ENCODE measurements around the gene GALNT2.

GALNT2 gene

GRCh38 chr1:230254265-230254664, 187.2 kb downstream of the GALNT2 start:
- no peak for ATAC-seq

GRCh38 chr1:230255116-230255515, 188.1 kb downstream of the GALNT2 start:
- ATAC-seq: no peak
- no peak for TF ChIP-seq GLIS3 (CRISPR knock-in tag; IDR thresholded peaks at IDR 0.05)
- TF ChIP-seq TCF4 (CRISPR knock-in tag; IDR thresholded peaks at IDR 0.05; ENCODE audit: borderline replicate concordance): no peak
- TF ChIP-seq CSRNP3 (CRISPR knock-in tag; IDR thresholded peaks at IDR 0.05): no peak
- TF ChIP-seq ZFP30 (CRISPR knock-in tag; IDR thresholded peaks at IDR 0.05): no peak
- no peak for TF ChIP-seq TOX (CRISPR knock-in tag; IDR thresholded peaks at IDR 0.05; ENCODE audit: borderline replicate concordance)
- no peak for TF ChIP-seq ZC3H10 (CRISPR knock-in tag; IDR thresholded peaks at IDR 0.05)
- no peak for TF ChIP-seq TSHZ2 (CRISPR knock-in tag; IDR thresholded peaks at IDR 0.05)
- TF ChIP-seq SNAI2 (CRISPR knock-in tag; IDR thresholded peaks at IDR 0.05): no peak
- no peak for TF ChIP-seq CREB5 (CRISPR knock-in tag; IDR thresholded peaks at IDR 0.05; ENCODE audit: low read depth)
- no peak for TF ChIP-seq POU6F1 (CRISPR knock-in tag; IDR thresholded peaks at IDR 0.05; ENCODE audit: borderline replicate concordance, low read depth)

More at GRCh38 chr1:230254265-230254664, 187.2 kb downstream of the GALNT2 start:
- no peak for TF ChIP-seq POU6F1 (CRISPR knock-in tag; IDR thresholded peaks at IDR 0.05; ENCODE audit: borderline replicate concordance, low read depth)
- no peak for TF ChIP-seq CSRNP3 (CRISPR knock-in tag; IDR thresholded peaks at IDR 0.05)
- TF ChIP-seq RARB (CRISPR knock-in tag; IDR thresholded peaks at IDR 0.05): no peak
- no peak for TF ChIP-seq CREB5 (CRISPR knock-in tag; IDR thresholded peaks at IDR 0.05; ENCODE audit: low read depth)
- TF ChIP-seq TCF4 (CRISPR knock-in tag; IDR thresholded peaks at IDR 0.05; ENCODE audit: borderline replicate concordance): no peak
- TF ChIP-seq GLIS3 (CRISPR knock-in tag; IDR thresholded peaks at IDR 0.05): no peak
- TF ChIP-seq BACH2 (CRISPR knock-in tag; IDR thresholded peaks at IDR 0.05; ENCODE audit: borderline replicate concordance): no peak
- TF ChIP-seq ZNF70 (CRISPR knock-in tag; IDR thresholded peaks at IDR 0.05): no peak
- no peak for TF ChIP-seq ZFP30 (CRISPR knock-in tag; IDR thresholded peaks at IDR 0.05)
- TF ChIP-seq TOX (CRISPR knock-in tag; IDR thresholded peaks at IDR 0.05; ENCODE audit: borderline replicate concordance): no peak
- no peak for TF ChIP-seq ZNF565 (CRISPR knock-in tag; conservative IDR thresholded peaks at IDR 0.05; ENCODE audit: low read depth)
- no peak for TF ChIP-seq OSR1 (CRISPR knock-in tag; IDR thresholded peaks at IDR 0.05)
- TF ChIP-seq SNAI2 (CRISPR knock-in tag; IDR thresholded peaks at IDR 0.05): no peak
- no peak for TF ChIP-seq PATZ1 (CRISPR knock-in tag; IDR thresholded peaks at IDR 0.05; ENCODE audit: borderline replicate concordance)
- no peak for TF ChIP-seq ISL1 (CRISPR knock-in tag; IDR thresholded peaks at IDR 0.05)
- no peak for TF ChIP-seq ARNTL (CRISPR knock-in tag; IDR thresholded peaks at IDR 0.05; ENCODE audit: borderline replicate concordance, low read depth)
